Iris pigment epithelial cell (primary cell): ENCODE data around the gene ILF3.
"Not testable (repeated sequence)": the region's sequence is repeated elsewhere in the genome, so short reads cannot be mapped to it uniquely, and the experiment has no call there.

Experiments used
- DNase-seq: peaks from one replicate; pipeline ENCODE4 v3.0.0-alpha.2; 2011; ENCODE audit warnings: low read depth

Gene ILF3

GRCh38 chr19:10642473-10643171 is 11.5 kb upstream of the ILF3 start:
- DNase-seq = no peak

GRCh38 chr19:10643172-10643967 is 10.8 kb upstream of the ILF3 start:
- no peak for DNase-seq

- DNase-seq = no peak
These were observed 10.2 kb upstream of the ILF3 start for GRCh38 chr19:10643968-10644259.

DNA sequence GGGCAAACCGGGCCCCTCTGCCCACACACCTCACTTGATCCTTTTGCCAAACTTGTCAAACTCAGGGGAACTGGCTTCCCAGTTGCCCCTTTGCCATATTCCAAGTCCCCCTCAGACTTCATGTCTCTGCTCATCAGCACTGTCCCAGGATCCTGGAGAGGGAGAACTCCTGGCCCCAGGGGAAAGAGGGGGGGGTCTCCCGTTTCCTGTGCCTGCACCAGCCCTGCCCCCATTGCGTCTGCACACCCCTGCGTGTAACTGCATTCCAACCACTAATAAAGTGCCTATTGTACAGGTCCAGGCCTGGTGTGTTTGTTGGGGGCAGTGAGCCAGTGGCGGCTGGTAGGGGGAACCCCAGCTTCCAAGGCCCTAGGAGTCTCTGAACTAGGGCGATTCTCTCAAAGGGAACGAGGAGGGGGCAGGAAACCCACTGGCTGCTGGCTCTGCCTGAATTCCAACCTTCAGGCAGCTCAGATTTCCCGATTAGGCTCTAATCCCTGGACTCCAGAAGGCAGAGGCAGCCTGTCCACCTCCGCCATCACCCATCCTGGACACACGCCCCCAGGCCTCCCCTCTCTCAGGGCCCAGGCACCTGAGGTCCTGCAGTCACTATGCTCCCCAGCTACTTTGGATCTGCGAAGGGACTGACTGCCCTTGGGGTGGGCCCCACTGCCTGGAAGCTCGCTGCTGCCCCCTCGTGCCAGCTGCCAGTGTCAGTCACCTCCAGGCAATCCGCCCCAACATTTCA is 9.7 kb upstream of the ILF3 start:
- DNase-seq = peak; percentile 74

- no peak for DNase-seq
These were observed 7.5 kb upstream of the ILF3 start for GRCh38 chr19:10646456-10647159.

- no peak for DNase-seq
These were observed 5.8 kb upstream of the ILF3 start for GRCh38 chr19:10648360-10648759.

DNA sequence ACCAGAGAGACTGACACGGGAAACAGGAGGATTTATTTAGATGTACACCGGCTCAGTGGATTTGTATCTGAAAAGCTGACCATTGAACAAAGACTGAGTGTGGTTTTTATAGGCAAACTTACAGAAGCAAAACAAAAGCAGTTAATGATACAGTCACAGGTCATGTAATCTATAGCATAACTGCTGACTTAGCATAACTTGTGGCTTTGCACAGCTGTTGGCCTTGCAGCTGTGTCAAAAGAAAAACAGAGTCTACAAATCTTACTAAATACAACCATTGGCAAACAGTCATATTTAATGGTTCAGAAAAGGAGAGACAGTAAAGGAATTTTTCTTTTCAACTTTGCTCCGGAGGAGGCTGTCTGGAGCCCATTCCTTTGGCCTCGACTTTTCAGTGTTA is 2.3 kb upstream of the ILF3 start:
- no peak for DNase-seq

DNA sequence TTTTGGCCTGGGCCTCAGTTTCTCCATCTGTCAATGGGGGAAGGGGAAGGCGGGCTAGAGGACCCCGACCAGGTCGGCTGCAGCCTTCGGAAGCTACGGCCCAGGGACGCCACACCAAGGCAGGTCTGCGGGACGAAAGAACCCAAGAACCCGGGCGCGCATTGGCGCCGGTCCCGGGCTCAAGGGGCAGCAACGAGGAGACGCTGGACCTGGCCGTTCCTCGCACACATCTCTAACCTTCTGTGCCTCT is 739 bp upstream of the ILF3 start:
- no peak for DNase-seq

DNA sequence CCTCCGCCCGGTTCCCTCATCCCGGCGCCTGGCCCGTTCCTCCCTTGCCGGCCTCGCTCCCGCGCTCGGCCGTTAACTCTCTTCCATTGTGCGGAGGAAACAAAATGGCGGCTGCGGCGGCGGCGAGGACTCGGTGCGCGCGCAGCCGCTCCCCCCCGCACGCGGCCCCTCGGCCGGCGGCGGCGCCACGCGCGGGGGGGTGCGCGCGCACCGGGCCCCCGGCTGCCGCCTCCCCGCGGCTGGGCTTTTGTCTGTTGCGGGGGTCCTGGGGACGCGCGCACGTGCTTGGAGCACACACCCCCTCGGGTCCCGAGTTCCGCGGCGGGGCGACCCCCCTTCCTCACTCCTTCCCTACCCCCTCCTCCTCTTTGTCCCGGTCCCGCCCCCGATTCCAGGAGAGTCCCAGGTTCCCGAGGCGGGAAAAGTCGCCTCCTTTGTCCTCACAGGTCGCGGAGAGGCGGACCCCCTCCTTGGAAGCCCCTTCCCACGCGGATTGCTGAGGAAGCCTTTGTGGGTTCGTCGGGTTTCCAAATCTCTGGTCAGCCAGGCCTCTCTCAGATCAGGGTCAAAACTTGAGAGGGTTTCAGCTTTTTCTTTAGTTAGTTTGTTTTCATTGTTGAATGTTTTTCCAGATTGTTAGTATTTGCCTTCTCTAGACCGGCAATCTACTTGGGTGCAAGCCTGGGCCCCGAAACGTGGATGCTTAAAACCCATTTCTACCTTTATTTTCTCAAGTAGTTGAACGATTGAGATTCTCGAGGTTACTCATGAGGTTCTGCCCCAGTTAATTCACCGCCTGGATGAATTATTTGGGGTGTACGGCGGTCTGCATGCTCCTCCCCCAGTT is 687 bp downstream of the ILF3 start:
- DNase-seq = no peak

- DNase-seq = peak; percentile 48
These were observed 1.5 kb downstream of the ILF3 start for GRCh38 chr19:10655457-10656312.

DNA sequence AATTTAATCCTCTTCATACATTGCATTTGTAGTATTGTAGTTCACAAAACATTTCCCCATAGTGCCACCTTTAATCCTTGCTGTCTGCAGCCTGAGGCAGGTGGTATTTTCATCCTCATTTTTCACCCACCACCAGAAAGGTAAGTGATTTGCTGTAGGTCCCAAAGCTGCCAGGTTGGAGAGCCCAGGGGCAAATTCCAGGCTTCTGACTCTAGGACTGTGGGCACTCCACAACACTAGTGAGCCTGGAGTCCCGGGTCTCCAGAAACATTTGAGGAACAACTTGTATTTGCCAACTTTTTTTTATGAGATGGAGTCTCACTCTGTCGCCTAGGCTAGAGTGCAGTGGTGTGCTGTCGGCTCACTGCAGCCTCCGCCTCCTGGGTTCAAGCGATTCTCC is 6.2 kb downstream of the ILF3 start:
- DNase-seq = no peak

DNA sequence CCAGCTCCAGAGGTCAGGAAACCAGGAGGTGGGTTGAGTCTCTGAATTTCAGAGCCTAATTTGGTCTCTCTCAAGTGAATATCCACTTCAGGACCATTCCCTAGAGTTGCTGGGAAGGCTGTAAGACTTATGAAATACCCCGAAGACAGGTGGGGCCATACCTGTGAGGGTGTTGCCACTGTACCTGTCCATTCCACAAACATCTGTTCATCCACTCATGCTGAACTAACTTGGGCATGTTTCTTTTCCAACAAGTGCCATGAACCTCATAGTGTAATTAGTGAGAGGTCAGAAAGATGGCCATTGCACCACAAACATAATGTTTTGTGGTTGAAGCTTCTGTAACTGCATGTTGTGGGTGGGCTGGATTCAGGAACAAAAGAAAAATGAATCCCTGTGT is 7.8 kb downstream of the ILF3 start:
- DNase-seq = no peak

GRCh38 chr19:10662384-10663251 is 8.5 kb downstream of the ILF3 start:
- peak; percentile 39 for DNase-seq

GRCh38 chr19:10663252-10663563 is 9.1 kb downstream of the ILF3 start:
- not testable (repeated sequence) for DNase-seq

DNA sequence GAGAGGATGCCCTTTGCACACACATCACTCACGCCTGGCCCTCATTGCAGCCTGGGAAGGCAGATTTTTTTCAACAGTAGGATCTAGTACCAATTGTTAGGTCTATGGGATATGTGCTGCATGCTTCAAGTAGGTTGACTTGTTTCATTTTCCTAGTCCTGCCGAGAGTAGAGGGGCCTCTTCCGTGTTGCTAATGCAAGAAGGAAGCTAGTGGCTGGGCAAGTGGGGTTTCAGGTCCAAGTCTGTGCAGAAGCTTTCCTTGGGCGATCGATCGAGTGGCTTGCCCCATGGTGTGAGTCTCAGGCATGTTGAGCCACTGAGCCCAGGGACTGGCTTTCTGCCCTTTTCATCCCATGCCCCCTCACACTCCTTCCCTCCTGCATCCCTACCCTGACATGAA is 13.7 kb downstream of the ILF3 start:
- no peak for DNase-seq

DNA sequence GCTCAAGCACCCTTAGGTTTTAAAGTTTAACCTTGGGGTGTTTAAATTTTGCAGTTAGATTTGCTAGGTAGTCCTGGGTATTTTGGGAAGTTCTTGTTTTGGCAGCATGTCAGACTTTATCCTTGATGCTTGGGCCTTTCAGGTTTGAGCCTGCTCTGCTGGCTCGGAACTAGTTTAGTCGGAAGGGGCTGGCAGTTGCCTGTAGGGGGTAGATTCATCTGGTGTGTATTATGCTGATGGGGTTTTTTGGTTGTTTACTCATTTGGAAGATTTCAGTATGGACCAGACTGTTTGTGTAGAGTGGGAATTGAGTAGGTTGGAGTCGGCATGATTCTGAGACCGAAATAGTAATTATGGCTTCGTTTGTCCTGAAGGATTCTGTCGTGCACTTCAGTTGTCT is 15.1 kb downstream of the ILF3 start:
- DNase-seq = no peak

DNA sequence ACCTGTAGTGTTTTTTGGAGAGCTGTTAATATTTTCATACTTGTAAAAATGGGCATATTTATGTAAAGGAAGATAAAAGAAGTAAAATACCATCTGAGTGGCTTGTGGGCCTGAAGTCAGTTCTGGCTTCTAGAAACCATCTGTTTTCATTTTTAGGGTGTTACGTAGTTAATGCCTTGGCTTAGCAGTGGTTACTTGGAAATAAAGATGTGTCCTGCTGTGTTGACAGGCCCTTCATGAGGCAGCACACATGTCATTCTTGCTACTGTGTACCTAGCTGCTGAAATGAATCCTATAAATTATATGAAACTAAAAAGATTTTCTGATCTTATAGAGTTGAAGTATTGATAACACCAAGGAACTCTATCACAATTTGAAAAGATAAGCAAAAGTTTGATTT is 16.0 kb downstream of the ILF3 start:
- DNase-seq = no peak

DNA sequence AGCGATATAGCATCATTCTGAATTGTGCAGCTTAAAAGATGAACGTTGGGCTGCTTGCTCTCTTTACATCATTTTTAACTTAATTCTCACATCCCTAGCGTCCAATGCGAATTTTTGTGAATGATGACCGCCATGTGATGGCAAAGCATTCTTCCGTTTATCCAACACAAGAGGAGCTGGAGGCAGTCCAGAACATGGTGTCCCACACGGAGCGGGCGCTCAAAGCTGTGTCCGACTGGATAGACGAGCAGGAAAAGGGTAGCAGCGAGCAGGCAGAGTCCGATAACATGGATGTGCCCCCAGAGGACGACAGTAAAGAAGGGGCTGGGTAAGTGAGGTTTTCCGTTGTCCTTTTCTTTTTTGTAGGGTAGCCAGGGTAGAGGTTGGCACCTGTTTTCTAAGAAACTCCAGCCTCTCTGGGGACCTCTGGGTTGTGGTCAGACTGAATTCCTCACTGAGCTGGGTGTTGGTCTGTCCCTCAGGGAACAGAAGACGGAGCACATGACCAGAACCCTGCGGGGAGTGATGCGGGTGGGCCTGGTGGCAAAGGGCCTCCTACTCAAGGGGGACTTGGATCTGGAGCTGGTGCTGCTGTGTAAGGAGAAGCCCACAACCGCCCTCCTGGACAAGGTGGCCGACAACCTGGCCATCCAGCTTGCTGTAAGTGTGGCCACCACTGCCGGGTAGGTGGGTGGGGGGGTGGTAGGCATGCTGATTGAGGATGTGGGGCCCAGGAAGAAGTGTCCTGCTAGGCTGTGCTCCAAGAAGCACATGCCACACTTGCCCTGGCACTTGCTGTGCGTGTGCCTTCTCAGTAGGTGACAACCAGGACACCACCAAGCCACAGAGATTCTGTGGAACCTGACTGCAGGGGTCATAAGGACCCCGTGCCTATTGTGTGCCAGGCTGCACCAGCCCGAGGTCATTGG is 17.0 kb downstream of the ILF3 start:
- no peak for DNase-seq

- not testable (repeated sequence) for DNase-seq
These were observed 17.8 kb downstream of the ILF3 start for GRCh38 chr19:10671922-10672321.
